ENCODE data around the gene LRMDA. TPM values are rescaled to one million over a fixed set of nuclear protein-coding genes. Genes with fewer than 3 reads are reported as not detected.
A peak's percentile ranks its signal among the peaks of the same experiment; 100 is the strongest.

Gene LRMDA
- total and polyA plus RNA-seq, 2 of the 8 experiments (the other 6 are each of a cell fraction or from before 2014, with no cell fraction given): 0.86 to 2.8 TPM

DNA sequence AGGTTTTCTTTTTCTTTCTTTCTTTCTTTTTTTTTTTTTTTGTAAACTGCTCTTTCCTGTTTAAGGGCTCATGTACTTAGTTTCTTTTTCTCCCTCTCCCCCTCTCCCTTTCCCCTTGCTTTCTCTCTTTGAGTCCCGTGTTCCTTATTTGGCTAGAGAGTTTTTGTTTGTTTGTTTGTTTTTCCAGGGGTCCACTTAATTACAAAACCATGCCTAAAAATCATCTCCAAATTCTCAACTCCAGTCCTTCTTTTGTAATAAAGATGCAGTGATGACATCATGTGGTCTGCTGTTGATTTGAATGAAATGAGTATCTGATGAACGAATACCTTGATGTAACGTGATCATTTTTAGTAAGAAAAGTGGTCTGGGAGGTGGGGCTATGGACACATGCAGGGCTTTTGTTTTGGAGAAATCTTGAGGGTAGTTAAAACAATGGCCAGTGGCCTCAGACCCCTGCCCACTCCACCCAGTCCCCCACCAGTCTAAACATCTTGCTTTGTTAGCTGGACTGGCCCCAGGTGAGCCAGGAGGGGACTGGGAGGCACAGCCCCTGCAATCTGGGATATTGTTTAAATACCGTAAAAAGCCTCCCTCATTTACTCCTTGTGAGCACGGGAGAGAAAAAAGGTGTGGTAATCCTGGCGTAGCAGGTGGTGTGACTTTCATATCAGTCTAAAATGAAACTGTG, 165.7 kb downstream of the LRMDA start:
- 28% methylated on average over 6 of the region's 6 CpGs; no CpG with 5 or more reads in 1 of the 2 experiments for WGBS, 2 experiments (ENCODE audit: extremely low coverage in 1 of 2, insufficient coverage in 1 of 2, insufficient read length in 1 of 2, insufficient replicate concordance in 2 of 2, low coverage in 1 of 2, low lambda C conversion rate in 2 of 2, missing lambda C conversion rate in 1 of 2)
- H2BK20ac ChIP-seq (ENCODE audit: low read length): no peak overlapping the region
- FAIRE-seq: no peak
- no peaks in the 10 kb centered on the region for H3K79me1 ChIP-seq (ENCODE audit: low read depth, low read length)
- H2BK120ac ChIP-seq (replicated peaks; ENCODE audit: low read depth, low read length): no peak overlapping the region
- H2BK12ac ChIP-seq (ENCODE audit: low read depth, low read length): no peak overlapping the region
- no peaks in the 10 kb centered on the region for H3K36me3 ChIP-seq (ENCODE audit: control insufficient read depth in 2 of 4, insufficient read depth in 4 of 4, low read length in 3 of 4)
- no peak overlapping the region for H3K27ac ChIP-seq (ENCODE audit: low read depth, low read length)
- no peak overlapping the region for H3K9ac ChIP-seq (replicated peaks in 1 of 4; ENCODE audit: extremely low read depth in 1 of 4, low read depth in 3 of 4, low read length in 3 of 4)
- no peak overlapping the region for H4K91ac ChIP-seq (replicated peaks; ENCODE audit: insufficient read length, low read length)
- H3K79me2 ChIP-seq (ENCODE audit: control insufficient read depth in 1 of 2, insufficient read depth in 2 of 2, low read length in 2 of 2): no peaks in the 10 kb centered on the region
- peaks cover 2 to 6% of the 10 kb centered on the region in 2 experiments for H4K20me1 ChIP-seq (replicated peaks in 1 of 2; ENCODE audit: control insufficient read depth in 1 of 2, insufficient read depth in 2 of 2, low read length in 2 of 2)
- H4K8ac ChIP-seq (ENCODE audit: extremely low read depth, insufficient read depth, low read length): no peak overlapping the region
- peaks cover 2 to 21% (median 13%) of the 10 kb centered on the region in 4 experiments; a peak in 6 of 7 replicates for H3K4me1 ChIP-seq (replicated peaks in 1 of 4; ENCODE audit: control insufficient read depth in 3 of 4, insufficient read depth in 4 of 4, low read length in 3 of 4)
- H3K23ac ChIP-seq (ENCODE audit: insufficient read length): no peak overlapping the region
- no peak overlapping the region for H2AFZ ChIP-seq (ENCODE audit: low read length)
- no peak overlapping the region for H2BK5ac ChIP-seq (ENCODE audit: low read depth, low read length)
- H4K5ac ChIP-seq (ENCODE audit: insufficient read length, low read depth, low read length): no peak overlapping the region
- CTCF ChIA-PET (ENCODE audit: partially characterized antibody): interaction anchor here (1.0 to 2.1 kb wide), 4 partner anchors 14 to 440 kb away, joined by 3 to 7 read pairs (median 4); no protein-coding TSS in a partner anchor
- no peak overlapping the region for H3K56ac ChIP-seq (replicated peaks; ENCODE audit: insufficient read length, low read depth, low read length)
- no peaks in the 10 kb centered on the region for H3K9me3 ChIP-seq (ENCODE audit: insufficient read depth in 2 of 2, low read depth in 1 of 2, low read length in 1 of 2)
- H3K14ac ChIP-seq (ENCODE audit: insufficient read length): no peak overlapping the region
- no peaks in the 10 kb centered on the region for H3K23me2 ChIP-seq (ENCODE audit: low read depth, low read length)
- TF ChIP-seq ZNF274 (IDR thresholded peaks at IDR 0.05; ENCODE audit: borderline replicate concordance, extremely low read depth, low read length): no peak
- no peak for TF ChIP-seq CHD1 (IDR thresholded peaks at IDR 0.05; ENCODE audit: low read depth, low read length)
- no peak for TF ChIP-seq ASH2L (IDR thresholded peaks at IDR 0.05; ENCODE audit: low read length)
- TF ChIP-seq SIN3A (conservative IDR thresholded peaks at IDR 0.05 in 1 of 2, IDR thresholded peaks at IDR 0.05 in 1 of 2; ENCODE audit: low read depth in 1 of 2, low read length in 2 of 2): no peak
- H3K4me3 ChIP-seq (ENCODE audit: extremely low read depth in 1 of 4, insufficient read depth in 2 of 4, low read depth in 3 of 4, low read length in 4 of 4): peak overlapping the region in 1 of 4 experiments; percentile 35; a peak in 2 of 8 replicates
- H3K27me3 ChIP-seq (replicated peaks in 1 of 4; ENCODE audit: control insufficient read depth in 3 of 4, extremely low read depth in 1 of 4, insufficient read depth in 3 of 4, low read length in 3 of 4): peaks cover 17 to 38% (median 25%) of the 10 kb centered on the region in 4 experiments
- H3K4ac ChIP-seq (replicated peaks; ENCODE audit: insufficient read length, low read depth, low read length): no peak overlapping the region
- no peak overlapping the region for H2BK15ac ChIP-seq (ENCODE audit: low read length)
- H3K18ac ChIP-seq (ENCODE audit: extremely low read depth, low read length): no peak overlapping the region
- no peak overlapping the region for H2AK5ac ChIP-seq (ENCODE audit: low read depth, low read length)
- peak overlapping the region; percentile 15 to 49; a peak in 3 of 4 replicates for H3K4me2 ChIP-seq (ENCODE audit: insufficient read depth in 1 of 2, low read depth in 2 of 2, low read length in 2 of 2)
- no peak for DNase-seq (ENCODE audit: low read depth in 1 of 2, low spot score in 2 of 2)
- POLR2A ChIA-PET (ENCODE audit: partially characterized antibody): no interaction called here
